Endothelial cell of umbilical vein (primary cell): ENCODE results near the gene PHACTR1.

ENCODE experiments used
- CTCF ChIP-seq, 2 donors: IDR thresholded peaks; 1 replicate in 1 of 2; 2 replicates in 1 of 2; pipeline ENCODE4 v1.5.1; 2011; ENCODE audit warnings: low read length in 2 of 2, mild to moderate bottlenecking in 2 of 2, moderate library complexity in 2 of 2, control low read depth in 1 of 2, inconsistent platforms in 1 of 2, low read depth in 1 of 2; ENCODE audit not compliant: insufficient read depth in 1 of 2; ENCODE audit errors: extremely low read depth in 1 of 2
- GATA2 ChIP-seq: IDR thresholded peaks from 2 replicates; pipeline ENCODE4 v1.7.0; 2011; ENCODE audit warnings: low read depth, mild to moderate bottlenecking, moderate library complexity, mixed read lengths, low read length; ENCODE audit not compliant: insufficient read length, insufficient read depth
- POLR2A ChIP-seq: IDR thresholded peaks from 2 replicates; pipeline ENCODE4 v1.6.1; 2012; ENCODE audit warnings: low read depth, mild to moderate bottlenecking, control low read depth, low read length
- POLR2AphosphoS5 ChIP-seq: IDR thresholded peaks from 2 replicates; pipeline ENCODE4 v1.6.1; 2012; ENCODE audit warnings: low read depth, mild to moderate bottlenecking, control low read depth, low read length, moderate library complexity; ENCODE audit not compliant: insufficient read depth

GRCh38 chr6:13305288-13305687 lies 588.7 kb downstream of the PHACTR1 start:
- TF ChIP-seq CTCF (IDR thresholded peaks at IDR 0.05; ENCODE audit: extremely low read depth in 1 of 2, insufficient read depth in 1 of 2, low read depth in 1 of 2, low read length in 2 of 2) (no peak), POLR2A (no peak), GATA2 (no peak), POLR2AphosphoS5 (no peak)
